ENCODE data around the gene PLOD1.

GRCh38 chr1:11906870-11907269 lies 27.6 kb upstream of the PLOD1 start:
- TF ChIP-seq CTCF (conservative IDR thresholded peaks at IDR 0.05 in 1 of 2, IDR thresholded peaks at IDR 0.05 in 1 of 2; ENCODE audit: extremely low read depth in 1 of 2, insufficient read depth in 1 of 2, low read depth in 1 of 2, low read length in 2 of 2) (no peak), EZH2 (IDR thresholded peaks at IDR 0.05; ENCODE audit: borderline replicate concordance, low read length) (no peak)
